HEK293 (cell line): ENCODE measurements around the gene MSRB3.

Source experiments
- GLI2 ChIP-seq: fragments of 450-650 bp; formaldehyde crosslinking; IDR thresholded peaks from 2 replicates; pipeline ENCODE4; 2017; ENCODE audit warnings: missing biosample characterization, missing genetic modification characterization, low read depth, borderline replicate concordance
- GLIS1 ChIP-seq: fragments of 450-650 bp; formaldehyde crosslinking; IDR thresholded peaks from 2 replicates; pipeline ENCODE4 v1.5.1; 2016; ENCODE audit warnings: missing biosample characterization, missing genetic modification characterization
- HOXD13 ChIP-seq: sonication (generic); formaldehyde crosslinking; IDR thresholded peaks from 2 replicates; pipeline ENCODE4 v1.8.0; 2022; ENCODE audit warnings: missing genetic modification reagents, borderline replicate concordance
- KLF1 ChIP-seq: fragments of 450-650 bp; formaldehyde crosslinking; IDR thresholded peaks from 2 replicates; pipeline ENCODE4 v1.5.1; 2016; ENCODE audit warnings: missing biosample characterization, missing genetic modification characterization
- KLF16 ChIP-seq: fragments of 450-650 bp; formaldehyde crosslinking; IDR thresholded peaks from 2 replicates; pipeline ENCODE4 v1.5.1; 2017; ENCODE audit warnings: missing biosample characterization, missing genetic modification characterization
- KLF9 ChIP-seq: fragments of 450-650 bp; formaldehyde crosslinking; IDR thresholded peaks from 2 replicates; pipeline ENCODE4 v1.5.1; 2016; ENCODE audit warnings: missing biosample characterization, missing genetic modification characterization, low read depth
- PATZ1 ChIP-seq: fragments of 450-650 bp; formaldehyde crosslinking; IDR thresholded peaks from 2 replicates; pipeline ENCODE4 v1.5.1; 2016; ENCODE audit warnings: missing biosample characterization, missing genetic modification characterization
- PRDM6 ChIP-seq: fragments of 450-650 bp; formaldehyde crosslinking; IDR thresholded peaks from 2 replicates; pipeline ENCODE4 v1.5.1; 2017; ENCODE audit warnings: missing biosample characterization, missing genetic modification characterization
- RBAK ChIP-seq: fragments of 450-650 bp; formaldehyde crosslinking; IDR thresholded peaks from 2 replicates; pipeline ENCODE4 v1.5.1; 2016; ENCODE audit warnings: missing biosample characterization, missing genetic modification characterization
- REST ChIP-seq: fragments of 450-650 bp; formaldehyde crosslinking; IDR thresholded peaks from 2 replicates; pipeline ENCODE4 v1.5.1; 2016; ENCODE audit warnings: missing biosample characterization, missing genetic modification characterization
- SALL2 ChIP-seq: fragments of 450-650 bp; formaldehyde crosslinking; IDR thresholded peaks from 2 replicates; pipeline ENCODE4 v1.5.0; 2017; ENCODE audit warnings: missing biosample characterization, mild to moderate bottlenecking, missing genetic modification characterization, borderline replicate concordance
- SETDB1 ChIP-seq: IDR thresholded peaks from one replicate; pipeline ENCODE4 v1.6.1; 2017; ENCODE audit warnings: mild to moderate bottlenecking, low read length, moderate library complexity, mixed read lengths; ENCODE audit not compliant: insufficient read length
- SP3 ChIP-seq: fragments of 450-650 bp; formaldehyde crosslinking; IDR thresholded peaks from 2 replicates; pipeline ENCODE4 v1.5.1; 2016; ENCODE audit warnings: missing biosample characterization, missing genetic modification characterization
- ZBTB26 ChIP-seq: fragments of 450-650 bp; formaldehyde crosslinking; optimal IDR thresholded peaks from 2 replicates; pipeline ENCODE3; 2016; ENCODE audit warnings: missing biosample characterization, mild to moderate bottlenecking, missing genetic modification characterization
- ZFP69B ChIP-seq: fragments of 450-650 bp; formaldehyde crosslinking; IDR thresholded peaks from 2 replicates; pipeline ENCODE4 v1.5.1; 2016; ENCODE audit warnings: missing biosample characterization, missing genetic modification characterization
- ZIC2 ChIP-seq: fragments of 450-650 bp; formaldehyde crosslinking; IDR thresholded peaks from 2 replicates; pipeline ENCODE4 v1.5.1; 2016; ENCODE audit warnings: missing biosample characterization, missing genetic modification characterization
- ZNF112 ChIP-seq: fragments of 450-650 bp; formaldehyde crosslinking; IDR thresholded peaks from 2 replicates; pipeline ENCODE4 v1.5.0; 2017; ENCODE audit warnings: missing biosample characterization, missing genetic modification characterization
- ZNF16 ChIP-seq: fragments of 450-650 bp; formaldehyde crosslinking; IDR thresholded peaks from 2 replicates; pipeline ENCODE4 v1.5.1; 2016; ENCODE audit warnings: low read depth, missing biosample characterization, missing genetic modification characterization
- ZNF19 ChIP-seq: fragments of 450-650 bp; formaldehyde crosslinking; IDR thresholded peaks from 2 replicates; pipeline ENCODE4; 2016; ENCODE audit warnings: missing biosample characterization, missing genetic modification characterization, low read depth
- ZNF488 ChIP-seq: fragments of 450-650 bp; formaldehyde crosslinking; IDR thresholded peaks from 2 replicates; pipeline ENCODE4 v1.5.1; 2016; ENCODE audit warnings: missing biosample characterization, missing genetic modification characterization
- ZNF510 ChIP-seq: fragments of 450-650 bp; formaldehyde crosslinking; IDR thresholded peaks from 2 replicates; pipeline ENCODE4 v1.5.1; 2018; ENCODE audit warnings: mild to moderate bottlenecking, missing genetic modification characterization, missing biosample characterization; ENCODE audit not compliant: insufficient replicate concordance
- ZNF521 ChIP-seq: fragments of 450-650 bp; formaldehyde crosslinking; IDR thresholded peaks from 2 replicates; pipeline ENCODE4 v1.5.1; 2017; ENCODE audit warnings: missing biosample characterization, mild to moderate bottlenecking, missing genetic modification characterization
- ZNF530 ChIP-seq: fragments of 450-650 bp; formaldehyde crosslinking; IDR thresholded peaks from 2 replicates; pipeline ENCODE4 v1.5.1; 2016; ENCODE audit warnings: low read depth, missing biosample characterization, missing genetic modification characterization
- ZNF548 ChIP-seq: fragments of 450-650 bp; formaldehyde crosslinking; IDR thresholded peaks from 2 replicates; pipeline ENCODE4 v1.5.1; 2016; ENCODE audit warnings: missing biosample characterization, missing genetic modification characterization
- ZNF623 ChIP-seq: fragments of 450-650 bp; formaldehyde crosslinking; IDR thresholded peaks from 2 replicates; pipeline ENCODE4 v1.5.1; 2016; ENCODE audit warnings: missing biosample characterization, missing genetic modification characterization
- ZNF626 ChIP-seq: fragments of 450-650 bp; sonication (Bioruptor Pico); formaldehyde crosslinking; IDR thresholded peaks from 2 replicates; pipeline ENCODE4 v1.5.1; 2018; ENCODE audit warnings: missing biosample characterization, missing genetic modification characterization, inconsistent platforms
- ZNF747 ChIP-seq: fragments of 450-650 bp; formaldehyde crosslinking; IDR thresholded peaks from 2 replicates; pipeline ENCODE4 v1.5.1; 2016; ENCODE audit warnings: missing biosample characterization, missing genetic modification characterization
- ZNF791 ChIP-seq: fragments of 450-650 bp; formaldehyde crosslinking; IDR thresholded peaks from 2 replicates; pipeline ENCODE4 v1.5.1; 2016; ENCODE audit warnings: missing biosample characterization, missing genetic modification characterization
- ZNF792 ChIP-seq: fragments of 450-650 bp; formaldehyde crosslinking; IDR thresholded peaks from 2 replicates; pipeline ENCODE4 v1.5.1; 2016; ENCODE audit warnings: missing biosample characterization, missing genetic modification characterization
- ZSCAN30 ChIP-seq: fragments of 450-650 bp; IDR thresholded peaks from 2 replicates; pipeline ENCODE4 v1.5.1; 2018; ENCODE audit warnings: missing biosample characterization, mild to moderate bottlenecking, missing genetic modification characterization, moderate library complexity
- ZXDB ChIP-seq: fragments of 450-650 bp; formaldehyde crosslinking; IDR thresholded peaks from 2 replicates; pipeline ENCODE4 v1.5.1; 2016; ENCODE audit warnings: missing biosample characterization, missing genetic modification characterization

MSRB3 gene

GRCh38 chr12:65278576-65279368 is at the start of gene MSRB3 (continued):
- TF ChIP-seq PRDM6 (tag by site-specific recombination) (no peak), SP3 (tag by site-specific recombination) (peak; percentile 42; the same call in 1 of the 2 replicates), REST (tag by site-specific recombination) (no peak; the same call in none of the 2 replicates), ZFP69B (no peak; the same call in 1 of the 2 replicates), ZNF623 (no peak), ZNF16 (no peak), KLF1 (tag by site-specific recombination) (peak; percentile 59), ZNF548 (no peak), KLF9 (tag by site-specific recombination) (peak; percentile 68; the same call in 1 of the 2 replicates), ZIC2 (tag by site-specific recombination) (peak; percentile 91), GLIS1 (tag by site-specific recombination) (peak; percentile 28; the same call in 1 of the 2 replicates), ZSCAN30 (tag by site-specific recombination) (peak; percentile 82), ZNF530 (no peak), HOXD13 (no peak), ZXDB (tag by site-specific recombination) (peak; percentile 66), SETDB1 (no peak), ZNF112 (tag by site-specific recombination) (no peak), ZBTB26 (tag by site-specific recombination) (peak; percentile 91), ZNF791 (tag by site-specific recombination) (no peak), ZNF510 (tag by site-specific recombination) (no peak), KLF16 (tag by site-specific recombination) (peak; percentile 71), ZNF19 (tag by site-specific recombination) (no peak), PATZ1 (tag by site-specific recombination) (peak; percentile 91), ZNF488 (tag by site-specific recombination) (no peak), SALL2 (no peak), ZNF521 (no peak), ZNF747 (tag by site-specific recombination) (no peak), RBAK (no peak), GLI2 (tag by site-specific recombination) (no peak), ZNF792 (tag by site-specific recombination) (peak; percentile 36; the same call in 1 of the 2 replicates), ZNF626 (tag by site-specific recombination) (no peak)
